OCI-LY3 (cell line): ENCODE data around the gene CCDC24.

Source experiments
- H2AFZ ChIP-seq: fragments of 200-600, 300-600 bp; shearing (Covaris generic); 2 replicates; pipeline ENCODE4 v1.6.0; 2014; ENCODE audit warnings: antibody characterized with exemption, low read depth, low read length
- H3K27ac ChIP-seq: fragments of 200-600, 300-600 bp; sonication (generic); 2 replicates; pipeline ENCODE4 v1.5.1; 2014; ENCODE audit warnings: mild to moderate bottlenecking, low read length, moderate library complexity, mixed read lengths
- H3K27me3 ChIP-seq: fragments of 200-600, 300-600 bp; sonication (generic); 2 replicates; pipeline ENCODE4 v1.6.1; 2014; ENCODE audit warnings: low read depth, low read length, mixed read lengths
- H3K36me3 ChIP-seq: fragments of 200-600, 300-600 bp; sonication (generic); replicated peaks from 2 replicates; pipeline ENCODE3; 2014; ENCODE audit warnings: low read depth, low read length, mixed read lengths
- H3K4me1 ChIP-seq: fragments of 300-600, 200-600 bp; sonication (generic); 2 replicates; pipeline ENCODE4 v1.6.1; 2014; ENCODE audit warnings: low read length, mixed read lengths
- H3K4me2 ChIP-seq: fragments of 200-600, 300-600 bp; sonication (generic); 2 replicates; pipeline ENCODE4 v1.6.1; 2014; ENCODE audit warnings: low read length, mixed read lengths
- H3K4me3 ChIP-seq: fragments of 300-600, 200-600 bp; sonication (generic); 2 replicates; pipeline ENCODE4 v1.5.1; 2014; ENCODE audit warnings: antibody characterized with exemption, mild to moderate bottlenecking, low read length, moderate library complexity
- H3K79me2 ChIP-seq: fragments of 300-600, 200-600 bp; shearing (Covaris generic); 2 replicates; pipeline ENCODE4 v1.6.1; 2014; ENCODE audit warnings: mild to moderate bottlenecking, low read length, mixed read lengths
- H3K9ac ChIP-seq: fragments of 300-600, 200-600 bp; shearing (Covaris generic); 2 replicates; pipeline ENCODE4 v1.6.0; 2014; ENCODE audit warnings: mild to moderate bottlenecking, low read length, moderate library complexity
- H3K9me3 ChIP-seq: fragments of 200-600, 300-600 bp; shearing (Covaris generic); 2 replicates; pipeline ENCODE4 v1.6.1; 2014; ENCODE audit warnings: low read length, mixed read lengths; ENCODE audit not compliant: insufficient read depth
- H4K20me1 ChIP-seq: fragments of 200-600, 300-600 bp; sonication (generic); 2 replicates; pipeline ENCODE4 v1.6.1; 2016; ENCODE audit warnings: low read length, mixed read lengths; ENCODE audit not compliant: insufficient read depth
- EZH2phosphoT487 ChIP-seq: fragments of 200-600 bp; shearing (Covaris generic); IDR thresholded peaks from 2 replicates; pipeline ENCODE4 v1.6.1; 2018; ENCODE audit warnings: antibody characterized with exemption, mixed run types, low read depth
- TF ChIP-seq, protein P1 (sequence below): fragments of 200-600, 300-600 bp; sonication (generic); IDR thresholded peaks from 2 replicates; pipeline ENCODE4 v1.5.1; 2014; ENCODE audit warnings: antibody characterized with exemption, low read length, low read depth

CCDC24 gene

DNA sequence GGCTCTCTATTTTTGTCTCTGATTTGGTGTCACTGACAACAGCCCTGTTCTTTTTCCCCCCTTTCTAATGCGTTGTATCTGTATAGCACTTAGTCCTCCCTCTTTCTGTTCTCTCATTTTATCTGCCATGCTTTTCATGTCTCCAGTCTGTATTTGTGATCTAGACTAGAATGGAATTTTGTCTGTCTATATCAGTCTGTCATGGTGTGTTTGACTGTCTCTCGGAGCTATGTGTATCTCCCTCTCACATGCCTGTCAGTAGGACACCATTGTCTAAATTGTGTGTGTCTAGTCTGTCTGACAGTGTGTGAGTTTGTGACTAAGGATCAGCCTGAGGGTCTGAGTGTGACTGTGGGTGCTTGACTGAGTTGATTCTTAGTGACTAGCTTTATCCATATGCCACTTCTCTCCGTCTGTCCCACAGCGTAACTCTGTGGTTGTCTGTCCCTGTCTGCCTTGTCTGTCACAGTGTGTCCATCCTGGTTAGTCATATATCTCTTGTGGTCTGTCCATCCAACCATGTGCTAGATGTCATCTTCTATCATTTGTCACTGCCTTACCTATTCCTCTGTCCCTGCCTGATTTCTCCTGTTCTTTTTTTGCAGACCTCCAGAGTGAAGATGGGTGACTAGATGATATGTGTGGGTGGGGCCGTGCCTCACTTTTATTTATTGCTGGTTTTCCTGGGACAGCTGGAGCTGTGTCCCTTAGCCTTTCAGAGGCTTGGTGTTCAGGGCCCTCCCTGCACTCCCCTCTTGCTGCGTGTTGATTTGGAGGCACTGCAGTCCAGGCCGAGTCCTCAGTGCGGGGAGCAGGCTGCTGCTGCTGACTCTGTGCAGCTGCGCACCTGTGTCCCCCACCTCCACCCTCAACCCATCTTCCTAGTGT lies 13.8 kb upstream of the CCDC24 start:
- peaks cover 20% of the 10 kb centered on the region for H3K36me3 ChIP-seq
- TF ChIP-seq, protein P1, sequence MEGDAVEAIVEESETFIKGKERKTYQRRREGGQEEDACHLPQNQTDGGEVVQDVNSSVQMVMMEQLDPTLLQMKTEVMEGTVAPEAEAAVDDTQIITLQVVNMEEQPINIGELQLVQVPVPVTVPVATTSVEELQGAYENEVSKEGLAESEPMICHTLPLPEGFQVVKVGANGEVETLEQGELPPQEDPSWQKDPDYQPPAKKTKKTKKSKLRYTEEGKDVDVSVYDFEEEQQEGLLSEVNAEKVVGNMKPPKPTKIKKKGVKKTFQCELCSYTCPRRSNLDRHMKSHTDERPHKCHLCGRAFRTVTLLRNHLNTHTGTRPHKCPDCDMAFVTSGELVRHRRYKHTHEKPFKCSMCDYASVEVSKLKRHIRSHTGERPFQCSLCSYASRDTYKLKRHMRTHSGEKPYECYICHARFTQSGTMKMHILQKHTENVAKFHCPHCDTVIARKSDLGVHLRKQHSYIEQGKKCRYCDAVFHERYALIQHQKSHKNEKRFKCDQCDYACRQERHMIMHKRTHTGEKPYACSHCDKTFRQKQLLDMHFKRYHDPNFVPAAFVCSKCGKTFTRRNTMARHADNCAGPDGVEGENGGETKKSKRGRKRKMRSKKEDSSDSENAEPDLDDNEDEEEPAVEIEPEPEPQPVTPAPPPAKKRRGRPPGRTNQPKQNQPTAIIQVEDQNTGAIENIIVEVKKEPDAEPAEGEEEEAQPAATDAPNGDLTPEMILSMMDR: no peak
- no peak for TF ChIP-seq EZH2phosphoT487
- peak overlapping the region; percentile 80; the same call in 1 of the 2 replicates for H3K4me2 ChIP-seq
- no peak overlapping the region for H3K9ac ChIP-seq
- H3K9me3 ChIP-seq: no peaks in the 10 kb centered on the region
- H4K20me1 ChIP-seq: peaks cover 4% of the 10 kb centered on the region; the same call in 1 of the 2 replicates
- peaks cover 31% of the 10 kb centered on the region for H3K4me1 ChIP-seq
- H3K4me3 ChIP-seq: peak overlapping the region; percentile 81; the same call in 1 of the 2 replicates
- no peaks in the 10 kb centered on the region for H3K27me3 ChIP-seq
- H2AFZ ChIP-seq: no peak overlapping the region
- peaks cover 77% of the 10 kb centered on the region for H3K79me2 ChIP-seq
- H3K27ac ChIP-seq: no peak overlapping the region

DNA sequence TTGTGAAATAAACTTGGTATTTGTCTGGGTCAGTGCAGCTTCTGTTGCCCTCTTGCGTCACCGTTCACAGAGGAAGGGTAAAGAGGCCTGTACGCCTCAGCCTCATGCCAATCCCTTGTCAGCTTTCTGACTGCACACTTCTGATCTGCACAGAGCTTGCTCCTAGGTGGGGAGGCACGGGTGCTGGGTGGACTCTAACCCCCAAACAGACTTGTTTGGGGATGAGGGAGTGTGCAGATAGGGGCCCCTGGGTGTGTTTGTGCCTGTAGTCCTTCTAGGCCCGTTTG lies 13.2 kb upstream of the CCDC24 start:
- H3K79me2 ChIP-seq: peaks cover 79% of the 10 kb centered on the region
- no peaks in the 10 kb centered on the region for H3K9me3 ChIP-seq
- peak overlapping the region; percentile 68 for H3K9ac ChIP-seq
- H3K4me1 ChIP-seq: peaks cover 31% of the 10 kb centered on the region
- H3K4me2 ChIP-seq: peak overlapping the region; percentile 80
- no peaks in the 10 kb centered on the region for H3K27me3 ChIP-seq
- TF ChIP-seq, protein P1: no peak
- TF ChIP-seq EZH2phosphoT487: no peak
- H3K4me3 ChIP-seq: peak overlapping the region; percentile 81
- H4K20me1 ChIP-seq: peaks cover 4% of the 10 kb centered on the region; the same call in 1 of the 2 replicates
- H3K27ac ChIP-seq: no peak overlapping the region
- H3K36me3 ChIP-seq: peaks cover 20% of the 10 kb centered on the region
- no peak overlapping the region for H2AFZ ChIP-seq

DNA sequence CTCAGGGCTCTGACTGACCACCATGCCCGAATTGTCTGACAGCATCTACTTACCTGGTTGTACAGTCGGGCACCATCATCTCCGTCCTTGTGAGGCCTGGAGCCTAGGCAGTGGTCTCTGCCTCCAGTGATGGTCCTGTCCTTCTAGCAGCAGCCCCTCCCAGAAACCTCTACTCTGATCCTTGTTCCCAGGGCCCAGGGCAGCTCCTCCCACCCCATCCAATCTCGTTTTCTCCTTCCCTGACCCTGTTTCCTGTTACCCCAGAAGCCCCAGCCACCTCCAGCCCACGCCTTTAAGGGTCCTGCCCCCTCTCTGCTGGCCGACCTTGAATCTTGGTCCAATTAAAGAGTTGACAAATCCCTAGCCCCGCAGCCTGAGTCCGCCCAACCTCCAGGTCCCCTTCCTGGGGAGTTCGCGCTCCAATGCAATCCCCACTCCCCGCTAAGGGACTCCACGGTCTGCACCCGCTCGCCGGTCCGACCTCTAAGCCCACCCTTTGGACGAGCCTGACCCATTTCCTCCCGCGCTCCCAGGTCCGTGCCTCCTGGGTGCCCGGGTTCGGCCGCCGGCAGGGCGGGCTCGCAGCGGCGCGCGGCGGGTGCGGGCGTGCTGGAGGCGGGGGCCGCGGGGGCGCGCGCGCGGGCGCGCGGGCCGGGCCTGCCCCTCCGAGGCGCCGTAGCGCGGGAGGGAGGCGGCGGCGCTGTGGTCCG lies 12.7 kb upstream of the CCDC24 start, which contains the start of gene B4GALT2:
Gene B4GALT2, plus strand, starts transcription at position 660 of the 710 bp plus-strand sequence. CDS start 1,951 bp downstream, outside the sequence.
- Histone ChIP-seq H3K27me3 (no peaks in the 10 kb centered on the region), H3K79me2 (peaks cover 79% of the 10 kb centered on the region), H4K20me1 (peaks cover 4% of the 10 kb centered on the region; the same call in 1 of the 2 replicates), H3K9me3 (no peaks in the 10 kb centered on the region), H2AFZ (no peak within 1 kb of the TSS), H3K27ac (peak within 1 kb of the TSS; percentile 30), H3K4me3 (peak within 1 kb of the TSS; percentile 96), H3K36me3 (peaks cover 20% of the 10 kb centered on the region), H3K4me1 (peaks cover 30% of the 10 kb centered on the region), H3K4me2 (peak within 1 kb of the TSS; percentile 80), H3K9ac (peak within 1 kb of the TSS; percentile 84)
- TF ChIP-seq EZH2phosphoT487: no peak
- TF ChIP-seq, protein P1: no peak

DNA sequence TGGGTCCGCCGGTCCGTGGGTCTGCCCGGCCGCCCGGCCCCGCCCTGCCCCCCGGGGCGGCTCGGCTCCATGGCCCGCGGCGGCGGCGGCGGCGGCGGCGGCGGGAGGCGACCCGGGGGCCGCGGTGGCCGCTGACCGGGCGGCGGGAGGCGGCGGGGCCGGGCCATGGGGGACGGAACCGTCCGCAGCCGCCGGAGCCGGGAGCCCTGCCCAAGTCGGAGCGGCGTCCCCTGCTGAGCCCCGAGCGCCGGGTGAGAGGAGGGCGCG lies 12.2 kb upstream of the CCDC24 start:
- H2AFZ ChIP-seq: no peak overlapping the region
- H3K27ac ChIP-seq: peak overlapping the region; percentile 30; the same call in 1 of the 2 replicates
- no peaks in the 10 kb centered on the region for H3K9me3 ChIP-seq
- no peak for TF ChIP-seq EZH2phosphoT487
- H3K4me3 ChIP-seq: peak overlapping the region; percentile 96
- H3K27me3 ChIP-seq: no peaks in the 10 kb centered on the region
- H4K20me1 ChIP-seq: peaks cover 4% of the 10 kb centered on the region; the same call in 1 of the 2 replicates
- H3K36me3 ChIP-seq: peaks cover 20% of the 10 kb centered on the region
- H3K4me1 ChIP-seq: peaks cover 25% of the 10 kb centered on the region
- peaks cover 79% of the 10 kb centered on the region for H3K79me2 ChIP-seq
- peak overlapping the region; percentile 84 for H3K9ac ChIP-seq
- H3K4me2 ChIP-seq: peak overlapping the region; percentile 80
